Measurements from ENCODE around the gene INTS12. TPM values are rescaled to one million over a fixed set of nuclear protein-coding genes. Genes with fewer than 3 reads are reported as not detected.
A peak's percentile ranks its signal among the peaks of the same experiment; 100 is the strongest.

The INTS12 gene
- 10 to 100 TPM; 14.5 to 23.8 (median 17.3) TPM for total RNA-seq
- 16.2 TPM for total RNA-seq (2013)
- 12.9 to 23.2 (median 15.7) reads per million in 29 experiments for total RNA-seq

- POLR2A ChIA-PET: interaction anchor here (0.5 to 1.1 kb wide), 3 partner anchors 12 to 563 kb away, joined by 3 to 4 read pairs (median 3); no protein-coding TSS in a partner anchor
- Mint-ChIP-seq H3K4me1 (peaks cover 29 to 33% (median 31%) of the 10 kb centered on the region in 3 donors), H3K27ac (peak within 1 kb of the TSS; percentile 94 to 98), H3K9me3 (no peaks in the 10 kb centered on the region), H3K27me3 (no peaks in the 10 kb centered on the region), H3K36me3 (no peaks in the 10 kb centered on the region), H3K4me3 (peak within 1 kb of the TSS; percentile 91 to 99 (median 99))
- ATAC-seq (replicated peaks in 1 of 4): peak; percentile 91 to 94 (median 92)
- Histone ChIP-seq H3K27ac (ENCODE audit: low read length) (peak within 1 kb of the TSS; percentile 52), H3K4me1 (ENCODE audit: control insufficient read depth in 1 of 2, extremely low read depth in 1 of 2, insufficient read depth in 2 of 2, low read length in 2 of 2) (peaks cover 3 to 16% of the 10 kb centered on the region in 2 experiments), H3K27me3 (replicated peaks in 1 of 2; ENCODE audit: control insufficient read depth in 2 of 2, extremely low read depth in 1 of 2, insufficient read depth in 2 of 2, low read length in 1 of 2) (no peaks in the 10 kb centered on the region), H3K36me3 (ENCODE audit: control insufficient read depth in 2 of 2, extremely low read depth in 1 of 2, insufficient read depth in 1 of 2, low read length in 1 of 2) (no peaks in the 10 kb centered on the region), H3K4me3 (ENCODE audit: control insufficient read depth in 1 of 2, extremely low read depth in 1 of 2, low read length in 1 of 2) (peak within 1 kb of the TSS; percentile 86 to 96), H3K9me3 (no peaks in the 10 kb centered on the region)
- under 1% methylated on average over 58 of the region's 63 CpGs for WGBS (ENCODE audit: insufficient coverage)
- DNase-seq: peak; percentile 71 to 92 (median 82)
- CTCF ChIA-PET: interaction anchor here (0.6 to 2.1 kb wide), 3 partner anchors 235 to 536 kb away, joined by 3 to 11 read pairs (median 8); partner anchors contain the start of gene PPA2 (in 1 of the 2)
Observed at GRCh38 chr4:105708181-105709080, at the start of gene INTS12, which contains the start of gene GSTCD. Gene INTS12 (minus strand): TSS chr4:105708689. CDS start chr4:105700005, 8,684 bp downstream. Gene GSTCD (plus strand): TSS chr4:105708784. CDS start chr4:105717614, 8,830 bp downstream.

GRCh38 chr4:105755375-105755774 lies 46.9 kb upstream of the INTS12 start:
- ChIA-PET CTCF (interaction anchor here in 1 of 2 donors (0.6 kb wide), 1 partner anchor 308 kb away, joined by 6 read pairs; no protein-coding TSS in a partner anchor), POLR2A (no interaction called here)
- no peak overlapping the region for H3K27ac ChIP-seq (ENCODE audit: low read length)
- Mint-ChIP-seq H3K27me3 (no peaks in the 10 kb centered on the region), H3K4me1 (no peaks in the 10 kb centered on the region), H3K4me3 (no peak overlapping the region), H3K9me3 (no peaks in the 10 kb centered on the region), H3K36me3 (no peaks in the 10 kb centered on the region), H3K27ac (no peak overlapping the region)
- DNase-seq (no peak), ATAC-seq (replicated peaks in 1 of 4) (no peak)
- H3K4me3 ChIP-seq (ENCODE audit: control insufficient read depth in 1 of 2, extremely low read depth in 1 of 2, low read length in 1 of 2): no peak overlapping the region
- no peaks in the 10 kb centered on the region for H3K36me3 ChIP-seq (ENCODE audit: control insufficient read depth in 2 of 2, extremely low read depth in 1 of 2, insufficient read depth in 1 of 2, low read length in 1 of 2)
- no peaks in the 10 kb centered on the region for H3K4me1 ChIP-seq (ENCODE audit: control insufficient read depth in 1 of 2, extremely low read depth in 1 of 2, insufficient read depth in 2 of 2, low read length in 2 of 2)
- no peaks in the 10 kb centered on the region for H3K9me3 ChIP-seq
- no peaks in the 10 kb centered on the region for H3K27me3 ChIP-seq (replicated peaks in 1 of 2; ENCODE audit: control insufficient read depth in 2 of 2, extremely low read depth in 1 of 2, insufficient read depth in 2 of 2, low read length in 1 of 2)

GRCh38 chr4:105753361-105753760 lies 44.9 kb upstream of the INTS12 start:
- Histone ChIP-seq H3K36me3 (ENCODE audit: control insufficient read depth in 2 of 2, extremely low read depth in 1 of 2, insufficient read depth in 1 of 2, low read length in 1 of 2) (no peaks in the 10 kb centered on the region), H3K9me3 (no peaks in the 10 kb centered on the region), H3K4me3 (ENCODE audit: control insufficient read depth in 1 of 2, extremely low read depth in 1 of 2, low read length in 1 of 2) (no peak overlapping the region), H3K27ac (ENCODE audit: low read length) (no peak overlapping the region), H3K4me1 (ENCODE audit: control insufficient read depth in 1 of 2, extremely low read depth in 1 of 2, insufficient read depth in 2 of 2, low read length in 2 of 2) (no peaks in the 10 kb centered on the region), H3K27me3 (replicated peaks in 1 of 2; ENCODE audit: control insufficient read depth in 2 of 2, extremely low read depth in 1 of 2, insufficient read depth in 2 of 2, low read length in 1 of 2) (no peaks in the 10 kb centered on the region)
- no peaks in the 10 kb centered on the region for H3K9me3 Mint-ChIP-seq
- ChIA-PET CTCF (interaction anchor here (0.7 kb wide), 2 partner anchors 257 to 457 kb away, joined by 3 read pairs; no protein-coding TSS in a partner anchor), POLR2A (no interaction called here)
- no peak for DNase-seq
- WGBS (ENCODE audit: insufficient coverage): no CpG with 5 or more reads among the region's 1 CpG
- H3K4me3 Mint-ChIP-seq: no peak overlapping the region
- H3K36me3 Mint-ChIP-seq: peaks cover 3% of the 10 kb centered on the region
- H3K27me3 Mint-ChIP-seq: no peaks in the 10 kb centered on the region
- H3K4me1 Mint-ChIP-seq: no peaks in the 10 kb centered on the region
- no peak for ATAC-seq (replicated peaks in 1 of 4)
- no peak overlapping the region for H3K27ac Mint-ChIP-seq

- Mint-ChIP-seq H3K27me3 (no peaks in the 10 kb centered on the region), H3K9me3 (no peaks in the 10 kb centered on the region), H3K4me1 (no peaks in the 10 kb centered on the region), H3K4me3 (no peak overlapping the region), H3K36me3 (peaks cover 3% of the 10 kb centered on the region), H3K27ac (no peak overlapping the region)
- H3K9me3 ChIP-seq: no peaks in the 10 kb centered on the region
- no peak overlapping the region for H3K4me3 ChIP-seq (ENCODE audit: control insufficient read depth in 1 of 2, extremely low read depth in 1 of 2, low read length in 1 of 2)
- H3K36me3 ChIP-seq (ENCODE audit: control insufficient read depth in 2 of 2, extremely low read depth in 1 of 2, insufficient read depth in 1 of 2, low read length in 1 of 2): no peaks in the 10 kb centered on the region
- no peaks in the 10 kb centered on the region for H3K4me1 ChIP-seq (ENCODE audit: control insufficient read depth in 1 of 2, extremely low read depth in 1 of 2, insufficient read depth in 2 of 2, low read length in 2 of 2)
- H3K27ac ChIP-seq (ENCODE audit: low read length): no peak overlapping the region
- ChIA-PET CTCF (interaction anchor here in 1 of 2 donors (0.6 kb wide), 1 partner anchor 11 kb away, joined by 6 read pairs; no protein-coding TSS in a partner anchor), POLR2A (no interaction called here)
- WGBS (ENCODE audit: insufficient coverage): no CpG with 5 or more reads among the region's 2 CpGs
- ATAC-seq (replicated peaks in 1 of 4): no peak
- H3K27me3 ChIP-seq (replicated peaks in 1 of 2; ENCODE audit: control insufficient read depth in 2 of 2, extremely low read depth in 1 of 2, insufficient read depth in 2 of 2, low read length in 1 of 2): no peaks in the 10 kb centered on the region
- no peak for DNase-seq
Observed at GRCh38 chr4:105751718-105752299, 43.3 kb upstream of the INTS12 start.

GRCh38 chr4:105748222-105748621 lies 39.7 kb upstream of the INTS12 start:
- no peak for ATAC-seq (replicated peaks in 1 of 4)
- H3K27ac Mint-ChIP-seq: no peak overlapping the region
- Histone ChIP-seq H3K27ac (ENCODE audit: low read length) (no peak overlapping the region), H3K4me1 (ENCODE audit: control insufficient read depth in 1 of 2, extremely low read depth in 1 of 2, insufficient read depth in 2 of 2, low read length in 2 of 2) (no peaks in the 10 kb centered on the region), H3K27me3 (replicated peaks in 1 of 2; ENCODE audit: control insufficient read depth in 2 of 2, extremely low read depth in 1 of 2, insufficient read depth in 2 of 2, low read length in 1 of 2) (no peaks in the 10 kb centered on the region), H3K9me3 (no peaks in the 10 kb centered on the region), H3K4me3 (ENCODE audit: control insufficient read depth in 1 of 2, extremely low read depth in 1 of 2, low read length in 1 of 2) (no peak overlapping the region), H3K36me3 (ENCODE audit: control insufficient read depth in 2 of 2, extremely low read depth in 1 of 2, insufficient read depth in 1 of 2, low read length in 1 of 2) (no peaks in the 10 kb centered on the region)
- no peak for DNase-seq
- no peaks in the 10 kb centered on the region for H3K27me3 Mint-ChIP-seq
- no peaks in the 10 kb centered on the region for H3K4me1 Mint-ChIP-seq
- no CpG with 5 or more reads among the region's 3 CpGs for WGBS (ENCODE audit: insufficient coverage)
- CTCF ChIA-PET: interaction anchor here in 1 of 2 donors (0.6 kb wide), 1 partner anchor 12 kb away, joined by 5 read pairs; no protein-coding TSS in a partner anchor
- POLR2A ChIA-PET: no interaction called here
- no peak overlapping the region for H3K4me3 Mint-ChIP-seq
- no peaks in the 10 kb centered on the region for H3K9me3 Mint-ChIP-seq
- H3K36me3 Mint-ChIP-seq: peaks cover 6% of the 10 kb centered on the region

GRCh38 chr4:105741548-105741947 lies 33.1 kb upstream of the INTS12 start:
- no peaks in the 10 kb centered on the region for H3K27me3 ChIP-seq (replicated peaks in 1 of 2; ENCODE audit: control insufficient read depth in 2 of 2, extremely low read depth in 1 of 2, insufficient read depth in 2 of 2, low read length in 1 of 2)
- Mint-ChIP-seq H3K4me1 (no peaks in the 10 kb centered on the region), H3K27ac (no peak overlapping the region), H3K4me3 (no peak overlapping the region), H3K36me3 (peaks cover 43% of the 10 kb centered on the region), H3K27me3 (no peaks in the 10 kb centered on the region), H3K9me3 (peaks cover 9 to 25% (median 11%) of the 10 kb centered on the region in 3 donors)
- H3K4me1 ChIP-seq (ENCODE audit: control insufficient read depth in 1 of 2, extremely low read depth in 1 of 2, insufficient read depth in 2 of 2, low read length in 2 of 2): no peaks in the 10 kb centered on the region
- H3K27ac ChIP-seq (ENCODE audit: low read length): no peak overlapping the region
- DNase-seq (no peak), ATAC-seq (replicated peaks in 1 of 4) (no peak)
- no CpG with 5 or more reads among the region's 2 CpGs for WGBS (ENCODE audit: insufficient coverage)
- H3K9me3 ChIP-seq: peaks cover 10% of the 10 kb centered on the region
- ChIA-PET POLR2A (no interaction called here), CTCF (interaction anchor here in 1 of 2 donors (0.6 kb wide), 1 partner anchor 1788 kb away, joined by 3 read pairs; no protein-coding TSS in a partner anchor)
- no peak overlapping the region for H3K4me3 ChIP-seq (ENCODE audit: control insufficient read depth in 1 of 2, extremely low read depth in 1 of 2, low read length in 1 of 2)
- no peaks in the 10 kb centered on the region for H3K36me3 ChIP-seq (ENCODE audit: control insufficient read depth in 2 of 2, extremely low read depth in 1 of 2, insufficient read depth in 1 of 2, low read length in 1 of 2)
